Activated gamma-delta T cell treated with Interleukin-2 at 50 U/mL for 16 hours (primary cell): ENCODE results near the gene DNAJB1.

Experiments
- DNase-seq: peaks from one replicate; pipeline ENCODE4 v3.0.0-alpha.2; 2020

DNAJB1 gene

GRCh38 chr19:14494411-14494810 is 23.8 kb downstream of the DNAJB1 start:
- DNase-seq = no peak

GRCh38 chr19:14492756-14493337 is 25.4 kb downstream of the DNAJB1 start:
- no peak for DNase-seq

GRCh38 chr19:14487370-14488125 is 30.6 kb downstream of the DNAJB1 start:
- no peak for DNase-seq

- DNase-seq = no peak
Observed at GRCh38 chr19:14482172-14482941, 35.8 kb downstream of the DNAJB1 start.

GRCh38 chr19:14480700-14481079 is 37.5 kb downstream of the DNAJB1 start:
- DNase-seq = no peak

- peak; percentile 68 for DNase-seq
Observed at GRCh38 chr19:14479975-14480699, 38.1 kb downstream of the DNAJB1 start.

- DNase-seq = no peak
Observed at GRCh38 chr19:14479309-14479974, 38.8 kb downstream of the DNAJB1 start.

- DNase-seq = no peak
Observed at GRCh38 chr19:14478113-14478545, 40.1 kb downstream of the DNAJB1 start.

GRCh38 chr19:14477418-14478112 is 40.6 kb downstream of the DNAJB1 start:
- no peak for DNase-seq

GRCh38 chr19:14476673-14477401 is 41.4 kb downstream of the DNAJB1 start:
- DNase-seq = no peak

GRCh38 chr19:14476327-14476672 is 41.9 kb downstream of the DNAJB1 start:
- no peak for DNase-seq

GRCh38 chr19:14475251-14476073 is 42.7 kb downstream of the DNAJB1 start, which contains the start of gene PTGER1:
TSS of gene PTGER1 (minus strand) at chr19:14475354. CDS start at chr19:14474320, 1,034 bp downstream.
- no peak for DNase-seq

- no peak for DNase-seq
Observed at GRCh38 chr19:14474827-14475226, 43.4 kb downstream of the DNAJB1 start.

GRCh38 chr19:14473978-14474578 is 44.1 kb downstream of the DNAJB1 start:
- no peak for DNase-seq

- no peak for DNase-seq
Observed at GRCh38 chr19:14473073-14473977, 44.9 kb downstream of the DNAJB1 start.

- DNase-seq = peak; percentile 90
Observed at GRCh38 chr19:14472202-14472938, 45.8 kb downstream of the DNAJB1 start.

GRCh38 chr19:14471436-14472187 is 46.6 kb downstream of the DNAJB1 start:
- DNase-seq = no peak
